Activated naive CD4-positive, alpha-beta T cell treated with Interleukin-2 at 50 U/mL for 16 hours (primary cell): ENCODE measurements around the gene POU2AF2.
"Not testable (repeated sequence)": the region's sequence is repeated elsewhere in the genome, so short reads cannot be mapped to it uniquely, and the experiment has no call there.

Source experiments
- DNase-seq: peaks from one replicate; pipeline ENCODE4 v3.0.0-alpha.2; 2020

POU2AF2 gene

GRCh38 chr11:111305162-111305802, 59.8 kb downstream of the POU2AF2 start:
- no peak for DNase-seq

- no peak for DNase-seq
Observed at GRCh38 chr11:111305876-111306275, 60.4 kb downstream of the POU2AF2 start.

- no peak for DNase-seq
Observed at GRCh38 chr11:111306321-111306720, 60.8 kb downstream of the POU2AF2 start.

GRCh38 chr11:111307472-111308108, 62.1 kb downstream of the POU2AF2 start:
- no peak for DNase-seq

- no peak for DNase-seq
Observed at GRCh38 chr11:111308140-111308539, 62.6 kb downstream of the POU2AF2 start.

GRCh38 chr11:111309215-111309915, 63.8 kb downstream of the POU2AF2 start:
- DNase-seq = no peak

- no peak for DNase-seq
Observed at GRCh38 chr11:111310088-111310487, 64.6 kb downstream of the POU2AF2 start.

- no peak for DNase-seq
Observed at GRCh38 chr11:111310723-111311122, 65.2 kb downstream of the POU2AF2 start.

GRCh38 chr11:111312076-111312475, 66.6 kb downstream of the POU2AF2 start:
- DNase-seq = no peak

GRCh38 chr11:111319296-111319695, 73.8 kb downstream of the POU2AF2 start:
- DNase-seq = no peak

GRCh38 chr11:111320199-111320598, 74.7 kb downstream of the POU2AF2 start:
- not testable (repeated sequence) for DNase-seq

GRCh38 chr11:111320728-111321568, 75.4 kb downstream of the POU2AF2 start:
- DNase-seq = no peak

GRCh38 chr11:111322534-111322933, 77.0 kb downstream of the POU2AF2 start:
- DNase-seq = no peak

GRCh38 chr11:111324277-111324720, 78.8 kb downstream of the POU2AF2 start:
- DNase-seq = no peak

- no peak for DNase-seq
Observed at GRCh38 chr11:111325259-111325658, 79.7 kb downstream of the POU2AF2 start.

GRCh38 chr11:111326824-111327223, 81.3 kb downstream of the POU2AF2 start:
- no peak for DNase-seq

- no peak for DNase-seq
Observed at GRCh38 chr11:111327908-111328624, 82.5 kb downstream of the POU2AF2 start.

GRCh38 chr11:111329306-111330204, 84.0 kb downstream of the POU2AF2 start:
- DNase-seq = no peak

- DNase-seq = no peak
Observed at GRCh38 chr11:111330234-111330893, 84.8 kb downstream of the POU2AF2 start.

- DNase-seq = no peak
Observed at GRCh38 chr11:111331711-111332479, 86.4 kb downstream of the POU2AF2 start.
